ENCODE results near the gene ABCD1.
"Not testable (repeated sequence)": the region's sequence is repeated elsewhere in the genome, so short reads cannot be mapped to it uniquely, and the experiment has no call there.

The ABCD1 gene

GRCh38 chrX:153736071-153736820 is 11.6 kb downstream of the ABCD1 start:
- DNase-seq, result no peak

- DNase-seq, result no peak
These were observed 12.3 kb downstream of the ABCD1 start for GRCh38 chrX:153736871-153737441.

- DNase-seq, result no peak
These were observed 13.5 kb downstream of the ABCD1 start for GRCh38 chrX:153738056-153738605.

- DNase-seq, result no peak
These were observed 15.3 kb downstream of the ABCD1 start for GRCh38 chrX:153739754-153740486.

GRCh38 chrX:153740631-153741222 is 16.1 kb downstream of the ABCD1 start:
- DNase-seq, result no peak

GRCh38 chrX:153741446-153741845 is 16.8 kb downstream of the ABCD1 start:
- no peak for DNase-seq

GRCh38 chrX:153742111-153742510 is 17.5 kb downstream of the ABCD1 start:
- not testable (repeated sequence) for DNase-seq

- DNase-seq, result not testable (repeated sequence)
These were observed 18.3 kb downstream of the ABCD1 start for GRCh38 chrX:153742796-153743467.

GRCh38 chrX:153743468-153744209 is 19.0 kb downstream of the ABCD1 start:
- not testable (repeated sequence) for DNase-seq

GRCh38 chrX:153744210-153745066 is 19.8 kb downstream of the ABCD1 start:
- DNase-seq, result no peak

- DNase-seq, result not testable (repeated sequence)
These were observed 20.4 kb downstream of the ABCD1 start for GRCh38 chrX:153745067-153745433.

GRCh38 chrX:153746359-153746758 is 21.7 kb downstream of the ABCD1 start:
- DNase-seq, result no peak

GRCh38 chrX:153746991-153747390 is 22.3 kb downstream of the ABCD1 start:
- not testable (repeated sequence) for DNase-seq

- DNase-seq, result not testable (repeated sequence)
These were observed 24.4 kb downstream of the ABCD1 start for GRCh38 chrX:153749017-153749416.

- DNase-seq, result no peak
These were observed 25.6 kb downstream of the ABCD1 start for GRCh38 chrX:153750127-153750774.

- DNase-seq, result no peak
These were observed 30.5 kb downstream of the ABCD1 start for GRCh38 chrX:153755136-153755535.

GRCh38 chrX:153761863-153762262 is 37.2 kb downstream of the ABCD1 start:
- no peak for DNase-seq

GRCh38 chrX:153762626-153763173 is 38.0 kb downstream of the ABCD1 start:
- DNase-seq, result no peak

- DNase-seq, result no peak
These were observed 38.8 kb downstream of the ABCD1 start for GRCh38 chrX:153763298-153763932.
